Fibroblast of the conjunctiva (primary cell): ENCODE results near the gene SHROOM1.

ENCODE experiments used
- DNase-seq: peaks from one replicate; pipeline ENCODE4 v3.0.0-alpha.2; 2010; ENCODE audit warnings: low read depth

Gene SHROOM1

DNA sequence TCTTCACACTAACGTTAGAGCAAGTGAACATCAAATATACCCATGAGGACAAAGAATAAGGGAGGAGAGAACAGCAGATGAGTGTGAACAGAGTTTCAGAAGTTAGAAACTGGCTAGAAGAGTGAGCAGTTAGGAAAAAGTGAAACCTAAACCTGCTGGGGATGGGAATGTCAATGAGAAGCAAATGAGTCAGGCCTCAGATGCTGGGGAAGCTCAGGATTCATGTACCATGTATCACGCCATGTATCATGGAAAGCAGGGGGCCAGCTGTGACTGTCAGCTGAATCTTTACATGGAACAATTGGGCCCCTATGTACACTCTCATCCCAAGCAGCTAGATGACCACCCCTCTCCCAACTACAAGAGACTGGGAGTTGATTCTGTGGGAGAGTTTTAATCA is 19.6 kb upstream of the SHROOM1 start:
- DNase-seq = no peak

DNA sequence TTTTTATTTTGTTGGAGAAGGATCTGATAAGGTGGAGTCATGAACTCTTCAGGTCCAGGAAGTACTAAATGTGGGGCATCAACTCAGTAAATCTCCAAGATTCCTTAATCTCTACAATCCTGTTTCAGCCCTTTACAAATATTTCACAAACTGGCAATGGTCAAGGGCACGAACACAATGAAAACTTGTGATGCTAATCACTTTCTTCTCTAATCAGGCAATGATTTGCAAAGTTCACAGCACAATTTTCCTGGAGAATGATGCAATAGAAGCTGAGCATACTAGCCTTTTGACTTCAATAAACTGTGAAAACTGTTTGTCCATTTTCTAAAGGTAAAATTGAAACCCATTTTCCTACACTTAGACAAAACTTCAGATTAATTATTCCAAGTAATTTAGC is 18.9 kb upstream of the SHROOM1 start:
- DNase-seq = no peak

DNA sequence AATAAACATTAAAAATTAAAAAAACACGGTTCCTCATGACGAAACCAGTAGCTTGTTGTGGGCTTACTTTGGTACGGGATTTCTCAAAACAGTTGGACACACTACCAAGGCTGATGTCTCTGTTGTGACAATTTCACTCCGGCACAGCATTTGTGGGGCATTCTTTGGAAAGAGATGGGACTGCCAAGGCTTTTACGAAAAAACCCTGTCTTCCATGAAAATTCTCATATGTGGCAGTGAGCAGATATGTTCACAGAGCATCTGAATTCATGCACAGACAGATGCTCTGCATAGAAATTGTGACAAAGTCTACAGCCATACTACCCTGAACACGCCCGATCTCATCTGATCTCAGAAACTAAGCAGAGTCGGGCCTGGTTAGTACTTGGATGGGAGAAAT is 17.8 kb upstream of the SHROOM1 start:
- no peak for DNase-seq

DNA sequence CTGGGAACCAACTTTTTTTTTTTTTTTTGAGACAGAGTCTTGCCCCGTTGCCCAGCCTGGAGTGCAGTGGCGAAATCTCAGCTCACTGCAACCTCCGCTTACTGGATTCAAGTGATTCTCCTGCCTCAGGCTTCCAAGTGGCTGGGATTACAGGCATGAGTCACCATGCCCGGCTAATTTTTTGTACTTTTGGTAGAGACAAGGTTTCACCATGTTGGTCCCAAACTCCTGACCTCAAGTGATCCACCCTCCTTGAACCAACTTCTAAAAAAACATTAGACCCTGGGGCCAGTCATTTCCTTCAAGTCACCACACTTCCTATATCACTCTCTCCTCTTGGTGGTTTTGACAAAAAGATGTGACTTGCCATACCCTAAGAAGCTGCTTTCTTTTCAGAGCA is 10.9 kb upstream of the SHROOM1 start:
- DNase-seq = no peak

DNA sequence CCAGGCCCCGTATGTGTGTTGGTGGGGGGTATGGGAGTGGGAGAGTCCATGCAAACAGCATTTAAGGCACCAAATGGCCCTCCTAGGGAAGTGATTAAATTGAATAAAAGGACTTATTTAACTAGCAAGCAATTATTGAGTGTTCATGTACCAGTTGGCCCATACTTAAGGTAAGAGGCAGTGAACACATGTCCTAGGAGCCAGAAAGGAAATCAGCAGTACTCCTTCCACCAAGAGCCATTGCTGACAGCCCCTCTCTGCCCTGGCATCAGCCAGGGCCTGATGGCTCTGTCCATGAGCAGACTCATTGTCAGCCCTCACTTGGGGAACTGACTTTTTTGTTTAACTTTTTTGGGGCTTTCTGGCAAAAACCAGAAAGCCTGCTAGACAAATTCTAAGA is 10.4 kb upstream of the SHROOM1 start:
- no peak for DNase-seq

DNA sequence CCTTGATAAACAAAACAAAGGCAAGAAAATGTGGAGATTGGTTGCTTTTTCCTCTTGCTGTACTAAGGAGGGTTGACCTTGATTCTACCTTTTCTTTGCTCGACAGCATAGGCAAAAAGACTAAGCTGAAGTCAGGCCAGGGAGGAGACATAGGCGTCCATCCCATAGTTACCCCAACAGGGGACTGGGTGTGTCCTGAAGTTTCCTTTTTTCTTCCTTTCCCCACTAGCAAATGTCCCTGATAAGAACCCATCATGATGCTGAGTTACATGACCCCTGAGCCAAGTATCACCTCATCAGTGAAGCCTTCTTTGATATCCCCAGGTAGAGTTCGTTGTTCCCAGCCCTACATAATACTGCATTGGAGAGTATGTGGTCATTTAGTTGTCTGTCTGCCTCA is 9.9 kb upstream of the SHROOM1 start:
- DNase-seq = no peak

DNA sequence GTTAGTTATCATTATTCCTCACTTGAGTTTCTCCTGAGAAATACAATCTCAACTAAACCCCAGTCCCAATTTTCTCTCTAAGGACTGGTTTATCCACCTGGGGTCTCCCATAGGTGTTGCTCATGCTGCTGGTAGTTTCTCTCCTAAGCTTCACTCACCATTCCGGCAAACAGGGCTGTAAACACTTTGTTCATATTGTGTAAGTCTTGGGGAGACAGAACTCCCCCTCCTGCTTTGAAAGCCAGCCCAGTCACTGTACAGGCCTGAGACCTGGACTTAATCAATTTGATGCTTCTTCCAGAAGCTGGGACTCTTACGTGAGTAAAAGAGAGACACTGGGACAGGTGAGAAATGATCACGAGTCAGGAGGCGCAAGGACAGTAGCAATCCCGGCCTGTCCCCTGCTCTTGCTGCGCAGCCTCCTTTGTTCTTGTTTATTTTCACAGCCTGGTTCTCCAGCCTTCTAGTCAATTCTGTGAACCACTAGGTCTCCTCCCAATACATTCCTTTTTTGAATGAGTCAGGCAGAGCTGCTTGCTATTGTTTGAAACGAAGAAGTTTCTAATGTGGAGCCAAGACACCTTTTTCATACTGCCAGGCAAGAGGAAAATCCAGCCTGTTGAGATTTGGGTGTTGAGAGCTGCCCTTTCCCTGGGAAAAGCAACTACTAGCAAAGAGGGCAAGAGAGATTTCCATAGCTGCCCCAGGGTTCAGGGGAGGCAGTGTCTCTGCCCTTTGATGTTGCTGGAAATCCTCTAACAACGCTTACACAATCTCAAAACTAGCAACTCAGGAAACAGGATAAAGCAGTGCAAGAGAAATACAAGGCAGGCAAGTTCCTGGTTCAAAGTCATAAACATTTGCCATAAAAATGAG is 9.2 kb upstream of the SHROOM1 start:
- DNase-seq = no peak

DNA sequence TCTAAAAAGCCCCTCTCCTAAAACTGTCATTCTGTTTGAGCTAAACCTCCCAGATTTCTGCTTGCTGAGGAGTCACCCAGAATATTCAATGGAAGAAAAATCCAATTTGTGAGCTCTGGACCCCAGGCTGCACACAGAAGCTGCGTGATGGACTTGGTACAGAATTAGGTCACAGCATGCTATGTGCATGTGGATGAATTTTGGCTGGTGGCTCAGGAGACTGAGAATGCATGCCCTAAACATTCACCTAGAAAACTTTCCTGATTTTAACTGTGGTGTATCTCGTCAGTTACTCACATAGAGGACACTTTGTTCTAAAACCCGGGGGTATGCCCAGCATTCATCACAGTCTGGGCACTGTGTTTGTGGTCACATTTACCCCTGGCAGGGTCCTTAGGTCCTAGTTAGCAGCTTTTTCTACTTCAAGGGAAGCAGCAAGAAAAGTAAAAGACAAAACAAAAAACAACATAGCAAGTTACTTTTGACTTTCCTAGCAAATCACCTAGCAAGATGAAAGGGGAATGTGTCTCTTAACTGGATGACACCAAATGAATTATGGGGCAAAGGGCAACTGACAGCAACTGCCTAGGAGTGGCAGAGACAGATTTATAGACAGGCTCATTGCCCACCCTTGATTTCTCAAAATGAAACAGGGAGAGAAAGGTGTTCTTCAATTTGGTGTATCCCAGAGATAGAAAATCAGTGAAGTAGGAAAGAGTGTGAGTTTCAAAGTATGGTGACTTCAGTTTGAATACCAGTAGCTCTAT is 8.3 kb upstream of the SHROOM1 start:
- DNase-seq = no peak

DNA sequence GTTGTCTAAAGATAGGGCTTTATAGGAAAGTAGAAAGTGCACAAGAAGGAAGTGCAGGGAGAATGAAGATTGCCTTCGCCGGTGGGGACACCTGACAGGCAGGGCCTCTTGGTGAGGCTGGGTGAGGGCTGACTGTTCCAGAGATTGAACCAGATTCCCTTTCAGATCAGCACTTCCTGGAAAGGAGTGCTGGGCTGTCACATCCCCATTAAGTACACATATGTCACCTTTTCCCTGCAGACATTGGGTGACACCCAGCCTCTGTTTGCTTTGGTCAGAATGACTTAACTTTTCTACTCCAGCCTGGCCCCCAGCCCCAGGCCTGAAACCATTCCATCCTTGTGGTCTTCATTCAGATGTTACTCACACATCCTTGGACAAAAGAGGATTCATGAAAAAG is 7.4 kb upstream of the SHROOM1 start:
- DNase-seq = no peak

DNA sequence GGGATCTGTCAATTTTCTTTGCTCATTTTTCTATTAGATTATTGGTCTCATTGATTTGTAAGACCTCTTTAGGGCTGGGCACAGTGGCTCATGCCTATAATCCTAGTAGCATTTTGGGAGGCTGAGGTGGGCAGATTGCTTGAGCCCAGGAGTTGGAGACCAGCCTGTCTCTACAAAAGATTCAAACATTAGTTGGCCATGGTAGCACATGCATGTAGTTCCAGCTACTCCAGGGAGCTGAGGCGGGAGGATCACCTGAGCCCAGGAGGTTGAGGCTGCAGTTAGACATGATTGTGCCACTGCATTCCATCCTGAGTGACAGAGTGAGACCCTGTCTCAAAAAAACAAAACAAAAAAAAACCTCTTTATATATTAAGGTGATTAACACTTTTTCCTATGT is 6.4 kb upstream of the SHROOM1 start:
- no peak for DNase-seq

DNA sequence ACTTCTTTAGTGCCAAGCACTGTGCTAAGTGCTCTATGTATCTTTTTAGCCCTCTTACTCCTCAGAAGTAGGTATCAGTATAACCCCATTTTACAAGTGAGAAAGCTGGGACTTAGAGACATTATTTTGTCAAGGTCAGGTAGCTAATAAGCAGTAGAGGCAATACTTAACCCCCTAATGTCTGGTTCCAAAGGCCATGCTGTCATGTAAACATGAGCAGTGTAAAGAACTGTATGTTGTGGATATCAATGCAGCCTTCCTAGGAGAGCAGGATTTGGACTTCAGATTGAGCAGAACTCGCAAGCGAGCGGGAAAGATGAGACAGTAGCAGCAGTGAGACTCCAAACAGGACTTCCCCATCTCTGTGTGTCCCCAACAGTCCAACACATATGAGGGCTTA is 3.6 kb upstream of the SHROOM1 start:
- DNase-seq = no peak

DNA sequence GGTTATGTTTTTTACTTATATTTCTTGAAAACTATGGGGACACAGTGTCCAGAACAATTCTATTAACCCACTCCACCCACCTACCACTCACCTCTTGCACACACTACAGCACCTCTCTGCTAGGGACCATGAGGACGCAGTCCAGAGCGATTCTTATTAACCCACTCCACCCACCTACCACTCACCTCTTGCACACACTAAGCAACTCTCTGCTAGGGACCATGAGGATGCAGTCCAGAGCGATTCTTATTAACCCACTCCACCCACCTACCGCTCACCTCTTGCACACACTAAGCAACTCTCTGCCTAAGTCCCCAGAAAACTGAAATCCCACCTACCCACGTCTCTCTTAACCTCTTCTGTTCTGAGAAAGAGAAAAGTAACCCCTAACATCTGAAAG is 2.2 kb upstream of the SHROOM1 start:
- DNase-seq = no peak

DNA sequence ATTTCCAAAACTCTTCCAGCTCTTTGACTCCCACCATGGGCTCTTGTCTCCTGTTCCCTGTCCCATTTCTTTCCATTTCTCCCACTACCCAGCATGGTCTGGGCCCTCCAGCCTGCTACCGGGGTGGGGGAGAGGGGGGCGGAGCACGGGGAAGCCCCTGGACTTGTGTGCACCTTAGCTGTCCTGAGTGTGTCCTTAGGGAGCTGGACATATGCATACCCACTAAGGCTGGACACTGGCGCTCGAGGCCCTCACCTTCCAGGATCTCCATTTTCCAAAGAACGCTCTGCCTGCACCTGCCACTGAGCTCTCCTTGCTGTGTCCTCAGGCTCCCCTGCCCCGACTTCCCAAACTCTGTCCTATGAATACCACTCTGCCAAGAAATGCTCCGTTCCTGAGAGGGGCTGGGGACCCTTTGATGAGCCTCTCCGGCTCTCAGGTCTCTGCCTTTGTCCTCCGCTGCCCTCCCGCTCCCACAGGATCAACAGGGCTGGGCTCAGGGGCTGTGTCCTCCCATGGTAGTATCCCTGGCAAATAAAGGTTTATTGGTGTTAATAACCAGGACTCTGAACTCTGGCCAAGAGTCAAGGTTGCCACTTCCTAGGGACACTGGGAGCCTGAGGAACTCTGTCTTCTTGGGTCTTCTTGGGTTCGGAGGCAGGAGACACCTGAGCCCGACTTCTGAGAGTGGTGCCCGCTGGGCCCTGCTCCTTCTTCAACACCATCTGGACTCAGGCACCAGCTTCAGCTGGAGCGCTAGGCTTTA is 831 bp upstream of the SHROOM1 start:
- DNase-seq = no peak

DNA sequence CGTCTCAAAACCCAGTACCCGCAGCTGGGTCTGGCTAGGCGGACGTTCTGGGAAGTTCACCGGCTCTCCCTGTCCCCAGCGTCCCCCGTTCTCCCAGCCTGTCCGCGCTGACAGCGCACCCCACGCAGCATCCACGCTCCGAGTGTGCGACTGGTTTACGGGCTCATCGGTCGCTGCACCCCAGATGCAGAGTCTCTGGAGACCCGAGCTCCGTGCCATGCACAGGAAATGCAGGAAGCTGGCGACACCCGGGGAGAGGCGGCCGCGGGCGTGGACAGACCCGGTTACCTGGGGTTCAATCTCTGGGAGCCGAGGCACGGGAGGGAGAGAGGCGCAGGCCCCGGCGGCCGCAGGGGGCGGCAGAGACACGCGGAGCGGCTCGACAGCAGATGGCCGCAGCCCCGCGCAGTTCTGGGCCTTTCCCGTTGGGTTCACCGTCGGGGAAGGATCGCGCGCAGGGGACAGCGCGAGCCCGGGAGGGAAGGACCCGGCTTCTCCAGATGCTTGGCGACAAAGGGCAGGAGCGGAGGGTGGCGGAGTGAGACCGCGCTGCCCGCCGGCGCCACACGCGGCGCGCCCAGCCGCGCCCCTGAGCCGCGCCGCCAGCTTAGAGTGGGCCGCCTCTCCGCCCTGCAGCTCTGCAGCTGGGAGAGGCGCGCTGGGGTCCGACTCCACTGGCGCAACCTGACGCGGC is 558 bp downstream of the SHROOM1 start:
- DNase-seq = no peak

DNA sequence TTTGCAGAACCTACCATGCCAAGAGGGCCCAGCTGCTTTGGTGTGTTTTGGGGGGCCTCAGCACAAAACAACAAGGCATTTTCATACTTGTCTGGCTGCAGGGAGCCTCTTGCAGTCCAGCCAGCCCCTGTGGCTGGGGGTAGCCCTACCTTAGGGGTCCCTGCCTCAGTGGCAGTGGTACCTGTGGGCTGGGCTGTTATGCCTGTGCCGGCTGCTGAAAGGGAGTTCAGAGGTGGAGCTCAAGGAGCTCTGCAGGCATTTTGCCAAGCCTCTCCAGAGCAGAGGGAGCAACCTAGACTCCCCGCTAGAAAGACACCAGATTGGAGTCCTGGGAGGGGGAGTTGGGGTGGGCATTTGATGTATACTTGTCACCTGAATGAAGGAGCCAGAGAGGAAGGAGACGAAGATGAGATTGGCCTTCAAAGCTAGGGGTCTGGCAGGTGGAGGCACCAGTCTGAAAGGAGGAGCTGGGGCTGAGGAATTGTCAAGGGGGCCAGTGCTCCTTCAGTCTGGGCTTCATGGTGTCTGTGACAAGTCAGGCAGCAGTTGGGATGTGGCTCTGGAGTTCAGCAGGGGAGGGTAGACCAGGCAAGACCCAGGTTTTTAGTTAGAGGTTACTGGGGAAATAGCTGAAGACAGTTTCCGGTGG is 1.5 kb downstream of the SHROOM1 start:
- DNase-seq = no peak

DNA sequence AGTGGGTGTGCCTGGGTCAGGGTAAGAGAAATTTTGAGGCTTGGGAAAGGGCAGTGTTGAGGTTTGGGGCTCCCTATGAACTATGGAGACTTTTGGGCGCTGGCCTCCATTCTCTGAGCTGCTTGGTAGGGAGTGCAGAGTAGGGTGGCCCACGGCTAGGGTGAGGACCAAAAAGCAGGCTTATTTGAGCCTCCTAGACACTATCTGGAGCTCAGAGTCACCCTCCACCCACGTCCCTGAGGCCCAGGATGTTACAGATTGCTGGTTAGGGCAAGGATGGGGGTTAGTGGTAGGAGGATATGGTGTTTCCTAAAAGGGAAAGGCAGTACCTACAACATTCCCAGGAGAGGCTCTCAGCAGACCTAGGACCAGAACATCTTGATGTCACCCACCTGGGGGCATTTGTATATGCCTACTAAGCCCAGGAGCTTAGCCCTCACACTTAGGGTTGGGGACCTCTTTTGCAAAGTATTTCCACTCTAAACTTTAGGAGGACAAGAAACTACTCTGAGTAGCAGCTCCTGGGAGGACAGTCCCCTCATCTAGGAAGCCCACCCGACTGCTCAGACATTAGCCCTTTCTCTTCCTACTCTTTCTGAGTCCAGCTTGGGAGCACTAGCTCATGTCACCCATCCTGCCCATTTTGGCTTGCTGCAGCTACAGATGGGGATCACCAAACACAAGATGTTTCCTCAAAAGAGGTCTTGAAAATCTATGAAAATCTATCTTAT is 2.3 kb downstream of the SHROOM1 start:
- DNase-seq = no peak

DNA sequence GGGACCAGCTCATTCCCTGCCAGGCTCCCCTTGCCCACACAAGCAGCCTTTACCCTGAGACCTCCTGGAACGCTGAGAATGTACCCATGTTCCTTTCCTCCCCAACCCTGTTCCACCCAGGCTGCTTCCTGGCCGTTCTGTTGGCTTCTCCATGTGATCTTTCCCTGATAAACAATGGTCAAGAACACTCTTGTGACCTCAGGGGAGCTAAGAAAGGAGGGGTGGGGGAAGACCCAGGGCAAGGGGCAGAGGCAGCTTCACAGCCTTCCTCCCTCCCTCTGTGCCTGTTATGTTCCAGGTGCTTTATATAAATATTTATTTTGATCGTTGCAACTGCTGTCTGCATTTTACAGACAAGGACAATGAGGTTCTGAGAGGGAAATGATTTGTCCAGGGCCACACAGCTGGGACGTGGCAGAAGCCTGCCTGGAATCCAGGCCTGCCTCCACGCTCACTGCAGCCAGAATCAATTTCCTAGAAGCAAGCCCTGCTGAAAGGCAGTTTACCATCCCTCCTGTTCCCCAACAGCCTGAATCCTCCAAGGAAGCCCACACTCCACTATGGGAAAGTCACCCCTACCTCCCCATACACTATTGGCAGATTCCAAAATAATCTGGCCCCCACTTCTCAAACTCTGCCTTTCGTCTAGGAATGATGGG is 3.9 kb downstream of the SHROOM1 start:
- DNase-seq = no peak

DNA sequence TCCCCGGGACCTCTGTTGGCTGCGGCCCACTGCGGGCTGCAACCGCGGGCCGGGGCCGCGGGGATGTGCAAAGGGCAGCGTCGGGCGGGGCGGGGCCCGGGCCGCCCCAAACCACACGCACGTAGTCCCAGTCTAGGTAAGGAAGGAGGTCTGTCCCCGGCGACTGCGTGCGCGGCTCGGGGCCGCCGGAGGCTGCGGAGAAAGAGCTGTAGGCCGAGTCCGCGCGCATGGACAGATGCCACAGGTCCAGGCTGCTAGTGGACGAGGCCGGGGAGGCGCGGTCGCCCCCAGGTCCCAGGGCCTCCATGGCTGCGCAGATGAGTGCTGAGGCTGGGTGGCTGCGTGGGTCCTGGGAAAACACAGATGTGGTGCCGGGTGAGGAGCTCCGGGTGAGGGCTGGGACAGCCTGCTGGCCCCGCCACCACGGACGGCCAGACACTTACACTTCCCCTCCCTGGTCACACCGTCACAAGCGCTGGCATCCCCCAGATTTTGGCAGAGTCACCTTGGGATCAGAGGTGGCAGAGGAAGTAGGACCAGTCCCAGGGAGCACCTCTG is 4.5 kb downstream of the SHROOM1 start:
- no peak for DNase-seq

DNA sequence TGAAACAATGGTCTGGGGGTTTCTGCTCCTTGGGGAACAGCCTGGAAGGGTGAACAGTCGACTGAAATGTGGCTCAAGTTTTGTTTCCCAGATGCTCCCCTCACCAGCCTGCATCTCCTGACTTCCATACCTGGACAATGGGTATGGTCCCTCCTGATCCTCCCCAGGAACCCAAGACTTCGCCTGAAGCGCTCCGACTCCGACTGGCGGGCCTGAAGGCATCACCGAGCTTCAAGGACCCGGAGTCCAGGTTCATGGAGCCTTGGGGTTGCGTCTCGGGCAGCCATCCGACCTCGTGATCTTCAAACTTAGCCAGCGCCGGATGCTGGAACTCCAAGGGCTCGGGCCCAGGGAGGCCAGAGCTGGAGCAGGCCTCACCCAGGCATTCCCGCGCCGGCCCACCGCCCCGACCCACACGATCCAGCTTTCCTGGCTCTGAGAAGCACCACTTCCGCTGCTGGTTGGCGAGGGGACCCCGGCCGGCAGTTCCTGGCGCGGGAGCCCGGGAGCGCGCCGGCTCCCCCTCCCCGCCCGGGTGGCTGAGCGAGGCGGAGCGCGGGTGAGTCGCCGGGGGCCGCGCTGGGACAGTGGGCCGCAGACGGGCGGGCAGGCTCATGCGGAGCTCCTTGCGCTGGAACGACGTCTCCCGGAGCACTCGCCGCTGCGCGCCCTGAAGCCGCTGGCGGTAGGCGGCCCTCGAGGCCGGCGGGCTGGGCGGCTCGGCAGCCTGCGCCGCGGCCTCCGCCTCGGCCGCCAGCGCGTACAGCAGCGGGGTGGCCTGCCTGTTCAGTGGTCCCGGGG is 5.2 kb downstream of the SHROOM1 start:
- DNase-seq = no peak
